T-cell (primary cell): Measurements from ENCODE around the gene CDH13. TPM values are rescaled to one million over a fixed set of nuclear protein-coding genes. Genes with fewer than 3 reads are reported as not detected.

Experiments
- ATAC-seq, 4 experiments: fragments of 200-7000 bp in 3 of 4; fragments of 150-1000 bp in 1 of 4; cut with Tn5 transposase; replicated peaks in 1 of 4; 1 replicate in 3 of 4; 2 replicates in 1 of 4; pipeline ENCODE4 v1.10.0; 2021; ENCODE audit warnings: moderate library complexity in 3 of 4, mild to moderate bottlenecking in 2 of 4, moderate number of reproducible peaks in 1 of 4
- CTCF ChIA-PET, 2 donors: fragments of 300-600 bp; sonication (Branson Sonifier 250); formaldehyde crosslinking; loops; one replicate each; lab custom pipeline; 2022; ENCODE audit warnings: antibody characterized with exemption in 2 of 2; lab: Charles Lee
- POLR2A ChIA-PET, 2 donors: fragments of 300-600 bp; sonication (Branson Sonifier 250); formaldehyde crosslinking; loops; one replicate each; lab custom pipeline; 2022; ENCODE audit warnings: antibody characterized with exemption in 2 of 2; lab: Charles Lee
- DNase-seq, 35 experiments: peaks; one replicate each; pipeline versions ENCODE4 v3.0.0 to v3.0.0-alpha.2; 2013 to 2023
- H3K27ac ChIP-seq: one replicate; pipeline ENCODE4 v1.5.1; 2013; ENCODE audit warnings: low read length
- H3K27me3 ChIP-seq, 2 experiments: replicated peaks in 1 of 2; 1 replicate in 1 of 2; 2 replicates in 1 of 2; pipeline versions ENCODE4 v1.6.1 to v1.7.0; 2013; ENCODE audit warnings: low read length in 1 of 2, mixed read lengths in 1 of 2; ENCODE audit not compliant: control insufficient read depth in 2 of 2, insufficient read depth in 2 of 2; ENCODE audit errors: extremely low read depth in 1 of 2
- H3K36me3 ChIP-seq, 2 donors: 1 replicate in 1 of 2; 2 replicates in 1 of 2; pipeline versions ENCODE4 v1.6.1 to v1.7.0; 2013; ENCODE audit warnings: low read length in 1 of 2; ENCODE audit not compliant: control insufficient read depth in 2 of 2, insufficient read depth in 1 of 2; ENCODE audit errors: extremely low read depth in 1 of 2
- H3K4me1 ChIP-seq, 2 experiments: 1 replicate in 1 of 2; 2 replicates in 1 of 2; pipeline versions ENCODE4 v1.6.1 to v1.7.0; 2013; ENCODE audit warnings: low read length in 2 of 2, mixed read lengths in 1 of 2; ENCODE audit not compliant: insufficient read depth in 2 of 2, control insufficient read depth in 1 of 2; ENCODE audit errors: extremely low read depth in 1 of 2
- H3K4me3 ChIP-seq, 2 donors: 1 replicate in 1 of 2; 2 replicates in 1 of 2; pipeline versions ENCODE4 v1.5.1 to v1.7.0; 2013; ENCODE audit warnings: mild to moderate bottlenecking in 2 of 2, low read length in 1 of 2, moderate library complexity in 1 of 2; ENCODE audit not compliant: control insufficient read depth in 1 of 2; ENCODE audit errors: extremely low read depth in 1 of 2
- H3K9me3 ChIP-seq: 2 replicates; pipeline ENCODE4 v1.7.0; 2013
- H3K27ac Mint-ChIP-seq, 2 donors: one replicate each; pipeline ENCODE4 v1.8.0; 2020 to 2021; ENCODE audit warnings: mild to moderate bottlenecking in 2 of 2, mixed read lengths in 2 of 2
- H3K27me3 Mint-ChIP-seq, 2 donors: one replicate each; pipeline ENCODE4 v1.8.0; 2021 to 2022; ENCODE audit warnings: mixed read lengths in 2 of 2
- H3K36me3 Mint-ChIP-seq: one replicate; pipeline ENCODE4 v1.8.0; 2021; ENCODE audit warnings: mixed read lengths
- H3K4me1 Mint-ChIP-seq, 3 donors: one replicate each; pipeline ENCODE4 v1.8.0; 2020 to 2022; ENCODE audit warnings: mixed read lengths in 3 of 3, mild to moderate bottlenecking in 1 of 3
- H3K4me3 Mint-ChIP-seq, 3 donors: one replicate each; pipeline ENCODE4 v1.8.0; 2020 to 2022; ENCODE audit warnings: mild to moderate bottlenecking in 3 of 3, mixed read lengths in 3 of 3, moderate library complexity in 3 of 3
- H3K9me3 Mint-ChIP-seq, 3 donors: one replicate each; pipeline ENCODE4 v1.8.0; 2020 to 2022; ENCODE audit warnings: mixed read lengths in 3 of 3
- WGBS: methylation state at CpG from one replicate; pipeline ENCODE4 v1.1.5; 2013; ENCODE audit warnings: missing lambda C conversion rate; ENCODE audit not compliant: insufficient coverage; 5-methylcytosine and 5-hydroxymethylcytosine counted together
- total RNA-seq, 35 experiments: library from RNA in 6 of 35; stranded (reverse) in 6 of 35; fragments of 120-200 nt in 1 of 35; gene quantifications; one replicate each; pipeline versions ENCODE4 v1.2.1 to v1.2.4 and lab custom pipeline; 2013 to 2026

Gene CDH13
- total RNA-seq, 5 donors from 2014 or later (not counting 1 experiment from before 2014, with no cell fraction given), result not detected

DNA sequence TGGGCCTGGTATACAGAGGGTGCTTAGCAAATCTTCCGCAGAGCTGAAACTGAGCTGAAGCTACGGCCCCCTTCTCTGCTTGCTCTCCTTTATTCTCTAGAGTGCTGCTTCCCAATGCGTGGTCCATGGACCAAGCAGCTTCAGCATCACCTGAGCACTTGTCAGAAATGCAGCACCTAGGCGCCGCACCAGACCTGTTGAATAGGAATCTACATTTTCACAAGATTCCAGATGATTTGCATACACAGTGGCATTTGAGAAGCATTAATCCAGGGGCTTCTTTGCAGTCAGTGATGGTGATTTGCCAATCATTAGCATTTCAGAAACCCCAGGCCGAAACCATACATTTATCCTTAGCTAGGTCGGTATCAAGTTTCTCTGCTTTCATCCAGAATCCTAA lies 204.2 kb downstream of the CDH13 start:
- CTCF ChIA-PET, result no interaction called here
- DNase-seq, result no peak
- no peak overlapping the region for H3K27ac Mint-ChIP-seq
- H3K9me3 Mint-ChIP-seq, result peaks cover 0 to 10% (median 0%) of the 10 kb centered on the region in 3 donors
- no peaks in the 10 kb centered on the region for H3K4me1 ChIP-seq
- H3K9me3 ChIP-seq, result no peaks in the 10 kb centered on the region
- H3K36me3 Mint-ChIP-seq, result no peaks in the 10 kb centered on the region
- ATAC-seq, result no peak
- WGBS, result 90% methylated on average over 5 of the region's 7 CpGs
- POLR2A ChIA-PET, result no interaction called here
- H3K36me3 ChIP-seq, result no peaks in the 10 kb centered on the region
- no peak overlapping the region for H3K27ac ChIP-seq
- no peaks in the 10 kb centered on the region for H3K27me3 ChIP-seq
- H3K27me3 Mint-ChIP-seq, result no peaks in the 10 kb centered on the region
- H3K4me3 ChIP-seq, result no peak overlapping the region
- H3K4me3 Mint-ChIP-seq, result no peak overlapping the region
- no peaks in the 10 kb centered on the region for H3K4me1 Mint-ChIP-seq

DNA sequence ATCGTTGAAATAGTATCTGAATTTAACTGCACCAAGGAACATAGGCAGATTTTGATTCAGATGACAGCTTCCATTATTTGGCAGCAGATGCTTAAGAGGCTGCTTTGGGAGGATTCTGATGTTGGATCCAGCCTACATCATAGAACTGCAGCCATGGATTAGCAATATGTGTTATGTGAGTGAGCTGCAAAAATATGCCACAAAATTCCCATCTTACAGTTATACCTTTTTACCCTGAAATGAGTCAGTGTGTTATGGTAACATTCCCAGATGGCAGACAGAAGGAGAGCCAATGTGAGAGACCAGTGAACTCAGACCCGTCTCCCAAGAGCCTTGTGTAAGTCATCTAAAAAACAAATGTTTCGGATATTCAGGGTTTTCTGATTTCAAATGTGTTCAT lies 206.1 kb downstream of the CDH13 start:
- Mint-ChIP-seq H3K4me1 (no peaks in the 10 kb centered on the region), H3K9me3 (peaks cover 0 to 2% (median 0%) of the 10 kb centered on the region in 3 donors), H3K27me3 (no peaks in the 10 kb centered on the region), H3K27ac (no peak overlapping the region), H3K36me3 (no peaks in the 10 kb centered on the region), H3K4me3 (no peak overlapping the region)
- no peak for ATAC-seq
- no peaks in the 10 kb centered on the region for H3K9me3 ChIP-seq
- no peaks in the 10 kb centered on the region for H3K36me3 ChIP-seq
- ChIA-PET CTCF (no interaction called here), POLR2A (no interaction called here)
- no peak overlapping the region for H3K27ac ChIP-seq
- 90% methylated on average over 1 of the region's 3 CpGs for WGBS
- no peak overlapping the region for H3K4me3 ChIP-seq
- DNase-seq, result no peak
- no peaks in the 10 kb centered on the region for H3K4me1 ChIP-seq
- no peaks in the 10 kb centered on the region for H3K27me3 ChIP-seq

DNA sequence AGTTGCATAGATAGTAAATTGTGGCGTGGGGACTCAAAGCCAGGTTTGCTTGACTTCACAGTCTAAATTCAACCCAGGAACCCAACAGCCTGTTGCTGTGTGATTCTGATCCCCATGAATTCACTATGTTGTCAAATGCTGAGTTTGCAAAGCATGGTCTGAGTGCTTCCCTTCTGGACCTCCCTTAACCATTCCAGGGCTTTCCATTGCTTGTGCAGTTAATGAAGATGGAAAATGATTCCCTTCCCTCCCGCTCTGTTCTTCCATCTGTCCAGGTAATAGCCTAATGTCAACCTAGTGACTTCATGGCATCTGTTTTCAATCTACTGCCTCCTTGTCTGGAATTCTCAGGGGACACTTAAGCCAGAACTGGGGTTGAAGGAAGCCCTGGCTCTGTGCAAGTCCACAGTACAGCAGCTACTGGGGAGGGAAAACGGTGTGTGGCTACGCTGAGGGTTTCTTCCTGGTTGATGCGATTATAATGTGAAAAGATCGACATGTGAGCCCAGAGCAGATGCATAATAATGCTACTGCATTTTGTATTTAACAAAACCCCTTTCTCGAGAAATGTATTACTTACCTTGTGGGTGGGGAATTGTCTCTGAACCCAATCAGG lies 206.7 kb downstream of the CDH13 start:
- ATAC-seq, result no peak
- Mint-ChIP-seq H3K27ac (no peak overlapping the region), H3K36me3 (no peaks in the 10 kb centered on the region), H3K4me3 (no peak overlapping the region), H3K27me3 (no peaks in the 10 kb centered on the region), H3K9me3 (no peaks in the 10 kb centered on the region), H3K4me1 (no peaks in the 10 kb centered on the region)
- CTCF ChIA-PET, result no interaction called here
- Histone ChIP-seq H3K27ac (no peak overlapping the region), H3K27me3 (no peaks in the 10 kb centered on the region), H3K4me1 (no peaks in the 10 kb centered on the region), H3K36me3 (no peaks in the 10 kb centered on the region), H3K9me3 (no peaks in the 10 kb centered on the region), H3K4me3 (no peak overlapping the region)
- 88% methylated on average over 2 of the region's 7 CpGs for WGBS
- no peak for DNase-seq
- POLR2A ChIA-PET, result interaction anchor here in 1 of 2 donors (0.5 kb wide), 1 partner anchor 55 kb away, joined by 4 read pairs; no protein-coding TSS in a partner anchor

DNA sequence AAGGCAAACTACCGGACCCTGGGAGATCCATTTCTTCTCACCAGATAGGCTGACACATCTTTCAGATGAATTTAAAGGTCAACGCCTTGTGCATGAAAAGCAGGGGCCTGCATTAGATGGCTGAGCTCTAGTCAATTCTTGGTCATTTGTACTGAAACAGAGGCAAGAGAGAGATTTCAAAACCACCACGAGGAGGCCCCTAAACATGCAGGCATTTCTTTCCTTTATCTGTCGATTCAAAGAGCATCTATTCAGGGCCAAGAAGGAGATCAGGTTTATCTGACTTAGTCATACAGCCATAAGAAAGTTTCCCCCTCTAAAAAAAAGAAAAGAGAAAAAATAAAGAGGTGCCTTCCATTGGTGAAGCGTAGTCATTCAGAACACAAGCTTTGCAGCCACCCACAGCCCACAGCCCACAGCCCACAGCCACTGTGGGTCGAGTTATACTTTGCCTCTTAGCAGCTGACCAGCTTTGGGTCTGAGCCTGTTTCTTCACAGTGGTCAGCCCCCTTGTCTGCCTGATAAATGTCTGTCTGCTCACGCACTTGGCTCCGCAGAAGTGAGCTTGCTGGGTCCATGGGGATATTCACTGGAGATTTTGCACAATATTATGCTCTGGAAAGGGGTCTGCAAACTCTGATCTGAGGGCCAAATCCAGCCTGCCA lies 207.5 kb downstream of the CDH13 start:
- H3K4me3 ChIP-seq, result no peak overlapping the region
- H3K27me3 ChIP-seq, result peaks cover 0 to 3% of the 10 kb centered on the region in 2 experiments
- H3K9me3 ChIP-seq, result no peaks in the 10 kb centered on the region
- 43% methylated on average over 1 of the region's 8 CpGs for WGBS
- no peak overlapping the region for H3K4me3 Mint-ChIP-seq
- no peaks in the 10 kb centered on the region for H3K4me1 ChIP-seq
- CTCF ChIA-PET, result no interaction called here
- ATAC-seq, result no peak
- POLR2A ChIA-PET, result interaction anchor here in 1 of 2 donors (0.5 kb wide), 1 partner anchor 56 kb away, joined by 4 read pairs; no protein-coding TSS in a partner anchor
- H3K9me3 Mint-ChIP-seq, result no peaks in the 10 kb centered on the region
- DNase-seq, result no peak
- H3K27me3 Mint-ChIP-seq, result no peaks in the 10 kb centered on the region
- H3K27ac Mint-ChIP-seq, result no peak overlapping the region
- H3K4me1 Mint-ChIP-seq, result no peaks in the 10 kb centered on the region
- H3K27ac ChIP-seq, result no peak overlapping the region
- no peaks in the 10 kb centered on the region for H3K36me3 ChIP-seq
- no peaks in the 10 kb centered on the region for H3K36me3 Mint-ChIP-seq

DNA sequence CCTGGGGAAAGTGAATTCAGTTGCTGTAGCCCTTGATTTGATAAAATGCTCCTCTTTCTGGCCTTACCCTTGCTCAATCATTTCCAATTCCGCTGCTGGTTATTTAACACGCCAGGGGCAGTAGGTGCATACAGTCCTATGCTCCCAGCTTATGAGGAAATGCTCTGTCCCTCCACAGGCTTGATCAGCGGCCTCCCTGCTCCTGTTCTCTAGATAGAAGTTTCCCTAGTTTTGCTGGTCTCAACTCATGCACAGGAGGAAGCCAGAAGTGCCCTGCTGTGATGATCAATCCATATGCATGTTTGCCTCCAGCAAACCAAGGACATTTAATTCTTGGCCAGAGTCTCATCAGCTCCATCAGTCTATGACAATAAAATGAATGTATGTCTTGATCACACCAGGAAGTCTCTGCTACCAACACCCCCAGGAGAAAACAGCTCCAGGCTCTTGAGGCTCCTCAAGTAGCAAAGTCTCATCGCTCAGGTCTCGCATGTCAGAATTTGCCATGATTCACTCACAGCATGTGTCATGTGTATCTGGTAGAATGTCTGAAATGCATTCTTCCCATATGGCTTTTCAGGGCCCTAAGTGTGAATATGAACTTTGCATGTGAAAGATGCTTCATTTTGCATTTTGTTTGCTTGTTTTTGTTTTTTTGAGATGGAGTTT lies 208.9 kb downstream of the CDH13 start:
- no peak overlapping the region for H3K27ac Mint-ChIP-seq
- DNase-seq, result no peak
- H3K27ac ChIP-seq, result no peak overlapping the region
- no peak overlapping the region for H3K4me3 ChIP-seq
- H3K4me1 Mint-ChIP-seq, result no peaks in the 10 kb centered on the region
- H3K9me3 Mint-ChIP-seq, result peaks cover 0 to 4% (median 0%) of the 10 kb centered on the region in 3 donors
- H3K36me3 ChIP-seq, result no peaks in the 10 kb centered on the region
- ChIA-PET CTCF (no interaction called here), POLR2A (no interaction called here)
- no peaks in the 10 kb centered on the region for H3K9me3 ChIP-seq
- no peaks in the 10 kb centered on the region for H3K27me3 Mint-ChIP-seq
- H3K27me3 ChIP-seq, result peaks cover 0 to 5% of the 10 kb centered on the region in 2 experiments
- H3K4me1 ChIP-seq, result no peaks in the 10 kb centered on the region
- no peak for ATAC-seq
- WGBS, result 58% methylated on average over 3 of the region's 5 CpGs
- no peak overlapping the region for H3K4me3 Mint-ChIP-seq
- H3K36me3 Mint-ChIP-seq, result no peaks in the 10 kb centered on the region

DNA sequence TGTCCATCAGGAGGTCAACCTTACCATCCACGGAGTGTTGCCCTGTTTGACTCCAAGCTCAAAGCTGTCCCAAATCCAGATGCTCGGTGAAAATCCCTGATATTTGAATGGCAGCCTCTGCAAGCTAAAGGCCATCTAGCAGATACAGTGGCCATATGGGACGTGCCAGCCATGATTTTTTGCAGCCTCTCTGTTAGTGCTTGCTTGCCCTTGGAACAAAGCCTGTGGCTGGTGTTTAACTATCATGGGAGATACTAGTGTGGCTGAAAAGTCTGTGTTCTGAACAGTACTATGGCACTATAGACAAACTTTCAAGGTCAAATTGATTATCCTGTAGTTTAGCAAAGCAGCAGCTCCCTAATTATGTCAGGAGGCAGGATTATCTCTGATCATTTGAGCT lies 214.3 kb downstream of the CDH13 start:
- no peak overlapping the region for H3K27ac Mint-ChIP-seq
- POLR2A ChIA-PET, result no interaction called here
- Histone ChIP-seq H3K36me3 (no peaks in the 10 kb centered on the region), H3K4me3 (no peak overlapping the region), H3K4me1 (no peaks in the 10 kb centered on the region), H3K27me3 (peaks cover 0 to 5% of the 10 kb centered on the region in 2 experiments), H3K9me3 (no peaks in the 10 kb centered on the region), H3K27ac (no peak overlapping the region)
- H3K36me3 Mint-ChIP-seq, result no peaks in the 10 kb centered on the region
- DNase-seq, result no peak
- no peak for ATAC-seq
- peaks cover 0 to 9% (median 4%) of the 10 kb centered on the region in 3 donors for H3K9me3 Mint-ChIP-seq
- H3K4me1 Mint-ChIP-seq, result no peaks in the 10 kb centered on the region
- no peaks in the 10 kb centered on the region for H3K27me3 Mint-ChIP-seq
- CTCF ChIA-PET, result no interaction called here
- no peak overlapping the region for H3K4me3 Mint-ChIP-seq
- 64% methylated on average over 3 of the region's 3 CpGs for WGBS
